GM12873 (cell line): ENCODE results near the gene DFFB.

Experiments
- CTCF ChIP-seq: IDR thresholded peaks from 2 replicates; pipeline ENCODE4 v1.5.1; 2012; ENCODE audit warnings: low read depth, mild to moderate bottlenecking, moderate library complexity, low read length, control low read depth; ENCODE audit not compliant: insufficient read depth; ENCODE audit errors: missing control alignments

The DFFB gene

GRCh38 chr1:3924825-3925220 is 67.5 kb downstream of the DFFB start:
- no peak for TF ChIP-seq CTCF

- TF ChIP-seq CTCF, result no peak
Observed at GRCh38 chr1:3925256-3925655, 68.0 kb downstream of the DFFB start.

- TF ChIP-seq CTCF, result no peak
Observed at GRCh38 chr1:3925762-3926161, 68.5 kb downstream of the DFFB start.

GRCh38 chr1:3926956-3927355 is 69.7 kb downstream of the DFFB start:
- TF ChIP-seq CTCF, result no peak

GRCh38 chr1:3928586-3928985 is 71.3 kb downstream of the DFFB start:
- TF ChIP-seq CTCF, result no peak

- TF ChIP-seq CTCF, result no peak
Observed at GRCh38 chr1:3929126-3929525, 71.8 kb downstream of the DFFB start.

- TF ChIP-seq CTCF, result no peak
Observed at GRCh38 chr1:3930301-3931006, 73.2 kb downstream of the DFFB start.
